ENCODE measurements around the gene CCR9. TPM values are rescaled to one million over a fixed set of nuclear protein-coding genes. Genes with fewer than 3 reads are reported as not detected.

Gene CCR9
- total RNA-seq, 1 experiment from 2014 or later: not detected

DNA sequence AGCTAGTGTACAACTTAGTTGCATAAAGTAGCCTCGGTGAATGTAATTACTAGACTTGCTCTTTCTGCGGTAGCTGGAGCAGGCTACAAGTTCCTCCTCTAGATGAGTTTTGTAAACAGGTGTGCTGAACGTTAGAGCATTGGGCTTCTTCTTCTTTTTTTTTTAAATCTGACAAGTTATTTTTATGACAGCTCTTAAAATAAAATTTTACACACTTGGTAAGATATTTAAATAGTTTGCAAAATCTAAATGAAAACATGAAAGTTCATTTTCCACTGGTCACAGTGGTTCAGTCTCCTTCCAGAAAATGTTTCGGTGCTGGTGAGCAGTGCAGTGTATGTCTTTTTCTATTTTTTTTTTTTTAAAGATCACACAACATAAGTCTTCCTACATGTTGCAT lies 3.0 kb downstream of the CCR9 start:
- DNase-seq: no peak
- Histone ChIP-seq H3K9me2 (replicated peaks; ENCODE audit: insufficient read depth, low read length) (no peaks in the 10 kb centered on the region), H3K4me1 (ENCODE audit: low read length) (no peaks in the 10 kb centered on the region), H2AFZ (ENCODE audit: low read length) (no peak overlapping the region), H4K20me1 (ENCODE audit: insufficient read depth, low read depth, low read length) (no peaks in the 10 kb centered on the region), H3K27me3 (ENCODE audit: low read length) (no peaks in the 10 kb centered on the region), H3K9me3 (ENCODE audit: low read length) (no peaks in the 10 kb centered on the region), H3K79me2 (ENCODE audit: low read length) (no peaks in the 10 kb centered on the region), H3K9ac (ENCODE audit: low read length) (no peak overlapping the region), H3K4me2 (ENCODE audit: low read depth, low read length, poor library complexity, severe bottlenecking) (no peak overlapping the region), H3K36me3 (ENCODE audit: insufficient read depth, low read length) (no peaks in the 10 kb centered on the region), H3K27ac (ENCODE audit: low read length) (no peak overlapping the region), H3K4me3 (ENCODE audit: low read length) (no peak overlapping the region)

DNA sequence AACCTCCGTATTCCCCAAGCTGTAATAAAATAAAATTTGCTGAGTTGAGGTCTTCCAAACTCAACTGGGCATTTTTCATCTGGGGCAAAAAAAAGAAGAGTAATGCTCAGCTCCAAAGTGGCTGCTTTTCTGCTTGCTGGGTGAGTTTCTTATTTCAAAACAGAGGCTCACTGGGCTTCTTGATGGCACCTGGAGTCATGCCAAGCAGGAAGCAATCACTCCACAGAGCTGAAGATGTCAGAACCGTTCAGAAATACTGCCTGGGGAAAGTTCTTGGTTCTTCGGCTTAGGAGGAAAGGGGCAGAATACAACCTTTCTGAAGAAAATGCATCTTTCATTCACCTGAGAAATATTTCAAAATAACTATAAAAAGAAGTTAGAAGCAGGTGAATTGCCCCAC lies 4.1 kb downstream of the CCR9 start:
- H3K9me2 ChIP-seq (replicated peaks; ENCODE audit: insufficient read depth, low read length): no peaks in the 10 kb centered on the region
- H2AFZ ChIP-seq (ENCODE audit: low read length): no peak overlapping the region
- no peaks in the 10 kb centered on the region for H4K20me1 ChIP-seq (ENCODE audit: insufficient read depth, low read depth, low read length)
- H3K9me3 ChIP-seq (ENCODE audit: low read length): no peaks in the 10 kb centered on the region
- no peaks in the 10 kb centered on the region for H3K4me1 ChIP-seq (ENCODE audit: low read length)
- H3K36me3 ChIP-seq (ENCODE audit: insufficient read depth, low read length): no peaks in the 10 kb centered on the region
- H3K9ac ChIP-seq (ENCODE audit: low read length): no peak overlapping the region
- no peaks in the 10 kb centered on the region for H3K27me3 ChIP-seq (ENCODE audit: low read length)
- no peak overlapping the region for H3K4me2 ChIP-seq (ENCODE audit: low read depth, low read length, poor library complexity, severe bottlenecking)
- DNase-seq: peak; percentile 44
- H3K27ac ChIP-seq (ENCODE audit: low read length): no peak overlapping the region
- no peak overlapping the region for H3K4me3 ChIP-seq (ENCODE audit: low read length)
- H3K79me2 ChIP-seq (ENCODE audit: low read length): no peaks in the 10 kb centered on the region

DNA sequence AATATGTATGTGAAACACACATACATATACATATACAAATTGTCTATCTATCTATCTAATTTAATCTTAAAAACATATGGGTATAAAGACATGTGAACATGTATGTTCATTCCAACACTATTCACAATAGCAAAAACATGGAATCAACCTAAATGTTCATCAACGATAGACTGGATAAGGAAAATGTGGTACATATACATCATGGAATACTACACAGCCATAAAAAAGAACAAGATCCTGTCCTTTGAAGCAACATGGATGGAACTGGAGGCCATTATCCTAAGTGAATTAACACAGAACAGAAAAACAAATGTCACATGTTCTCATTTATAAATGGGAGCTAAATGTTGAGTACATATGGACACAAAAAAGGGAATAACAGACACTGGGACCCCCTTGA lies 5.8 kb downstream of the CCR9 start:
- H3K79me2 ChIP-seq (ENCODE audit: low read length): no peaks in the 10 kb centered on the region
- no peaks in the 10 kb centered on the region for H3K9me3 ChIP-seq (ENCODE audit: low read length)
- H3K4me2 ChIP-seq (ENCODE audit: low read depth, low read length, poor library complexity, severe bottlenecking): no peak overlapping the region
- H2AFZ ChIP-seq (ENCODE audit: low read length): no peak overlapping the region
- no peaks in the 10 kb centered on the region for H3K27me3 ChIP-seq (ENCODE audit: low read length)
- H3K27ac ChIP-seq (ENCODE audit: low read length): no peak overlapping the region
- H3K9me2 ChIP-seq (replicated peaks; ENCODE audit: insufficient read depth, low read length): no peaks in the 10 kb centered on the region
- DNase-seq: no peak
- H4K20me1 ChIP-seq (ENCODE audit: insufficient read depth, low read depth, low read length): no peaks in the 10 kb centered on the region
- no peak overlapping the region for H3K4me3 ChIP-seq (ENCODE audit: low read length)
- H3K36me3 ChIP-seq (ENCODE audit: insufficient read depth, low read length): no peaks in the 10 kb centered on the region
- no peaks in the 10 kb centered on the region for H3K4me1 ChIP-seq (ENCODE audit: low read length)
- no peak overlapping the region for H3K9ac ChIP-seq (ENCODE audit: low read length)

DNA sequence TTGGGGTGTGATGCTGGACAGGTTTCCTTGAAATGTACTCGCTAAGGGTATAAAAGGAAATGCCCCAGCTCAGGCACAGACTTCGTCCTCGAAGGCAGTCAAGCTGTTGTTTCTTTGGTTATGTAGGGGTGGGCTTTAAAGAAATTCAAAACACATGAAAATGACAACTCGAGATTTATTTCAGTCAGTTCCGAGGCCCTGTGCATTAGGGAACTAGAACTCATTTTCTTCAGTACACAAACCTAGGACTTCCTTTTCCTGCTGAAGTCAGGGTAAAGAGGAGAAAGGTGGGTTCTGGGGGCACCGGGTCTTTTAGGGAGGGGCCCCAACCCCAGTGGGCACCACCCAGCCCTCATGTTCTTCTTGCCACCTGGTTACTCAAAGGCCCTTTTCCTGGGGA lies 7.7 kb downstream of the CCR9 start:
- Histone ChIP-seq H4K20me1 (ENCODE audit: insufficient read depth, low read depth, low read length) (no peaks in the 10 kb centered on the region), H3K36me3 (ENCODE audit: insufficient read depth, low read length) (no peaks in the 10 kb centered on the region), H3K4me2 (ENCODE audit: low read depth, low read length, poor library complexity, severe bottlenecking) (no peak overlapping the region), H3K4me3 (ENCODE audit: low read length) (no peak overlapping the region), H3K9ac (ENCODE audit: low read length) (no peak overlapping the region), H3K4me1 (ENCODE audit: low read length) (no peaks in the 10 kb centered on the region), H3K9me3 (ENCODE audit: low read length) (no peaks in the 10 kb centered on the region), H3K27ac (ENCODE audit: low read length) (no peak overlapping the region), H3K27me3 (ENCODE audit: low read length) (no peaks in the 10 kb centered on the region), H3K9me2 (replicated peaks; ENCODE audit: insufficient read depth, low read length) (no peaks in the 10 kb centered on the region), H3K79me2 (ENCODE audit: low read length) (no peaks in the 10 kb centered on the region), H2AFZ (ENCODE audit: low read length) (no peak overlapping the region)
- DNase-seq: no peak

DNA sequence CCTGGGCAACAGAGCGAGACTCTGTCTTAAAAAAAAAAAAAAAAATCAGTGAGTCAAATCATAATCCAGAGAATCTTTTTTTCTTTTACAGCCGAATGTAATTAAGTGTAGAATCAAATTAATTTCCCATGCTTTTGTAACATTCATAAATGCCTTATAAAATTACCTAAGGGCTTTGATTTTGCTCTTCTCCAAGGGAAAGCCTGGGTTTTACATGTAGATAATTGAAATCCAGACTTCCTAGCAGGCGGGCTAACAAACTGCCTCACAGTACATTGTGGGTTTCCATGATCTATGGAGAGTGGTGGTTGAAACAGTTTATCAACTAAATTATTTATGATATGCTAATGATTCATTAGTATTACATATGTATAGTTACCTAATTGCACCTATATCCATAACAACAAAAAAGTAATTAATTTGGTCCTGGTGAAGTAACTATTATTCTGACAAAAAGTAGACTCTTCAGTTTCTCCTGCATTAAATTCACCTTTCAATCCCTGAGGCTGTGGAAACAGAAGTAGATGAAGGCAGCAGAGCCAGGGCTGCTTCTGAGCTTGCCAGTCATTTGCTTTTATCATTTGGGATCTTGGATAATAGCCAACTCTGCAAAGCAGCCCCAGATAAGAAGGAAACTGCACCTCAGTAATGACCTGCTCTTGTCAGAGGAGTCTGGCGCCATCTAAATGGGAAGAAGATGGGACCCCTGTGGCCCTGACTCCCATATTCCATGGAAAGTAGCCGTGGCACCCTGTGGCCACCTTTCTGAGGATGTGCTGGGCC lies 9.5 kb downstream of the CCR9 start:
- H3K79me2 ChIP-seq (ENCODE audit: low read length): no peaks in the 10 kb centered on the region
- no peak overlapping the region for H3K9ac ChIP-seq (ENCODE audit: low read length)
- H3K4me2 ChIP-seq (ENCODE audit: low read depth, low read length, poor library complexity, severe bottlenecking): no peak overlapping the region
- no peaks in the 10 kb centered on the region for H4K20me1 ChIP-seq (ENCODE audit: insufficient read depth, low read depth, low read length)
- no peak for DNase-seq
- no peaks in the 10 kb centered on the region for H3K4me1 ChIP-seq (ENCODE audit: low read length)
- no peak overlapping the region for H3K27ac ChIP-seq (ENCODE audit: low read length)
- no peak overlapping the region for H2AFZ ChIP-seq (ENCODE audit: low read length)
- no peaks in the 10 kb centered on the region for H3K36me3 ChIP-seq (ENCODE audit: insufficient read depth, low read length)
- H3K27me3 ChIP-seq (ENCODE audit: low read length): no peaks in the 10 kb centered on the region
- H3K9me2 ChIP-seq (replicated peaks; ENCODE audit: insufficient read depth, low read length): no peaks in the 10 kb centered on the region
- H3K4me3 ChIP-seq (ENCODE audit: low read length): no peak overlapping the region
- H3K9me3 ChIP-seq (ENCODE audit: low read length): no peaks in the 10 kb centered on the region

DNA sequence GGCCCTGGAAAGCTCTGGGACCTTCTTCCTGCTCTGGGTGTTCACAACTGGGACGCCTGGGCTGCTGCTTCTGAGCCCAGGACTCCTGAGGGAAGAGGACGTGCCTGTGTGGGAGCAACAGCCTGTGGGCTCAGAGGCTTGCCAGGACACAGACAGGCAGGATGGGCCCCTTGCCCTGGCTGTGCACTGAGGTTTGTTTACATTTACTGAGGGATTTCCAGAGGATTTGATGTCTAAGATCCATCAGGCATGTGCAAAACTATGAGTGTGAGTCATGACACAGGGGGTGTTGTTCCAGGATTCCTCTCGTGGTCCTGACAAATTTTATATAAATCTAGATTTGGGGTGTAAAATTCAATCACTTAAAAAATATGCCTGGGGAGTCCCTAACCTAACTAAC lies 10.6 kb downstream of the CCR9 start:
- no peaks in the 10 kb centered on the region for H3K9me2 ChIP-seq (replicated peaks; ENCODE audit: insufficient read depth, low read length)
- H3K27me3 ChIP-seq (ENCODE audit: low read length): no peaks in the 10 kb centered on the region
- no peaks in the 10 kb centered on the region for H3K9me3 ChIP-seq (ENCODE audit: low read length)
- H3K79me2 ChIP-seq (ENCODE audit: low read length): no peaks in the 10 kb centered on the region
- H3K4me1 ChIP-seq (ENCODE audit: low read length): no peaks in the 10 kb centered on the region
- H4K20me1 ChIP-seq (ENCODE audit: insufficient read depth, low read depth, low read length): no peaks in the 10 kb centered on the region
- H3K4me2 ChIP-seq (ENCODE audit: low read depth, low read length, poor library complexity, severe bottlenecking): no peak overlapping the region
- H2AFZ ChIP-seq (ENCODE audit: low read length): no peak overlapping the region
- H3K27ac ChIP-seq (ENCODE audit: low read length): no peak overlapping the region
- no peak for DNase-seq
- no peaks in the 10 kb centered on the region for H3K36me3 ChIP-seq (ENCODE audit: insufficient read depth, low read length)
- no peak overlapping the region for H3K9ac ChIP-seq (ENCODE audit: low read length)
- no peak overlapping the region for H3K4me3 ChIP-seq (ENCODE audit: low read length)

DNA sequence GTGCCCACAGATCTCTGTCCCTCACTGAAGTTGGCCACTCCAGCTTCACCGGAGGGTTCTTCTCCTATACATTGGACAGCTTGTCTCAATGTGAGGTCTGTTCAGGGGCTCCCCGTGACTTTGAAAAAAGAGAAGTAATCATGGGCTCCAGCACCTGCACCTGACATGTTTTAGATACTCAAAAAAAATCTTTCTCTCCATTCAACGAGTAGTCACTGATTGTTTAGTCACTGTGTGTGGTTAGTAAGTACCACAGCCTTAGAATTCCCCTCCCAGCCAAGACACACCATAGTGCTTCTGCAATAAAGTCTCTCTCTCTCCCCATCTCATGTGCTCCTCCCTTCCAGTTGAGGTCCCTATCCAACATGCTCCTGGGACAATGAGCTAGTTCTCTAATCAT lies 18.6 kb downstream of the CCR9 start:
- no peak overlapping the region for H3K9ac ChIP-seq (ENCODE audit: low read length)
- no peaks in the 10 kb centered on the region for H4K20me1 ChIP-seq (ENCODE audit: insufficient read depth, low read depth, low read length)
- no peak overlapping the region for H2AFZ ChIP-seq (ENCODE audit: low read length)
- no peak overlapping the region for H3K4me3 ChIP-seq (ENCODE audit: low read length)
- H3K9me3 ChIP-seq (ENCODE audit: low read length): no peaks in the 10 kb centered on the region
- H3K79me2 ChIP-seq (ENCODE audit: low read length): no peaks in the 10 kb centered on the region
- no peaks in the 10 kb centered on the region for H3K27me3 ChIP-seq (ENCODE audit: low read length)
- H3K4me2 ChIP-seq (ENCODE audit: low read depth, low read length, poor library complexity, severe bottlenecking): no peak overlapping the region
- H3K9me2 ChIP-seq (replicated peaks; ENCODE audit: insufficient read depth, low read length): no peaks in the 10 kb centered on the region
- no peaks in the 10 kb centered on the region for H3K36me3 ChIP-seq (ENCODE audit: insufficient read depth, low read length)
- DNase-seq: no peak
- no peaks in the 10 kb centered on the region for H3K4me1 ChIP-seq (ENCODE audit: low read length)
- H3K27ac ChIP-seq (ENCODE audit: low read length): no peak overlapping the region

DNA sequence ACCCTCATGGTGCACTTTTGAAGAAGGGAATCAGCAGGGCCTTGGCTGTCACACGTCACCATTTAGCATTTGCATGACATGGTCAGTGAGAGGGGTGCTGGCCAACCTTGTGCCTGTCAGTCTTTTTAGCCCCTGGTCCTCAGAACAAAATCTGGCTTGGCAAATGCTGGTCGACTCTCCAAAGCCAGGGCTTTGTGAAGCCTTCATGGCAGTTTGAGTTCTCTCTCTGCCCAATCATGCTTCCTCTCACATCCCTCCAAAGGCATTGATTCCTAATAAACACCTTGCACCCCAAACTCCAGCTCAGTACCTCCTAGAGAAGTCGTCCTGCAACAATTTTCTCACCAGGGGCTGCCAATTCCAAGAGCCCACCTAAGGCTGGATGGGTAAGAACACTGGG lies 19.4 kb downstream of the CCR9 start:
- Histone ChIP-seq H3K27ac (ENCODE audit: low read length) (no peak overlapping the region), H3K9me3 (ENCODE audit: low read length) (no peaks in the 10 kb centered on the region), H3K79me2 (ENCODE audit: low read length) (no peaks in the 10 kb centered on the region), H3K36me3 (ENCODE audit: insufficient read depth, low read length) (no peaks in the 10 kb centered on the region), H2AFZ (ENCODE audit: low read length) (no peak overlapping the region), H3K4me1 (ENCODE audit: low read length) (no peaks in the 10 kb centered on the region), H3K9me2 (replicated peaks; ENCODE audit: insufficient read depth, low read length) (no peaks in the 10 kb centered on the region), H3K4me2 (ENCODE audit: low read depth, low read length, poor library complexity, severe bottlenecking) (no peak overlapping the region), H4K20me1 (ENCODE audit: insufficient read depth, low read depth, low read length) (no peaks in the 10 kb centered on the region), H3K27me3 (ENCODE audit: low read length) (no peaks in the 10 kb centered on the region), H3K4me3 (ENCODE audit: low read length) (no peak overlapping the region), H3K9ac (ENCODE audit: low read length) (no peak overlapping the region)
- no peak for DNase-seq
